GM19328 (cell line): ENCODE measurements around the gene F10.

Source experiments
- ATAC-seq: cut with Tn5 transposase; IDR thresholded peaks from one replicate; pipeline ENCODE4 v1.9.1; 2021; ENCODE audit warnings: mild to moderate bottlenecking, moderate library complexity; ENCODE audit not compliant: unreplicated experiment

Gene F10

DNA sequence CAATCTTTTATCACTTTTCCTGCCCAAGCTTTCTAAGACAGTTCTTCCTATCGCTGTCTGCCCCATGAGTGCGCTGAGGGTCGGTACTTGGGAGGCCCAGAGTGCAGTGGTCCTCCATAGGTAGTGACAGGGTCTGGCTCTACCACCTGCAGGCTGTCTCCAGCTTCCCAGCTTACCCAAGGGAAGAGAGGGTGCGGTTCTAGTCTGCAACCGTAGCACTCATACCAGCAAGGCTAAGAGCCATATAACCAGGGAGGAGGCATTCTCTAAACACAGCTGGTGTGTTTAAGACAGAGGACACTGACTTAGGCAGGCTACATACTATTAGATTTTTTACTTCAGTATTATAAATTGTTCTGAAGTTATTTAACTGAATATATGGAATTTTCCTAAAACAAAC is 44.1 kb downstream of the F10 start:
- ATAC-seq: no peak

DNA sequence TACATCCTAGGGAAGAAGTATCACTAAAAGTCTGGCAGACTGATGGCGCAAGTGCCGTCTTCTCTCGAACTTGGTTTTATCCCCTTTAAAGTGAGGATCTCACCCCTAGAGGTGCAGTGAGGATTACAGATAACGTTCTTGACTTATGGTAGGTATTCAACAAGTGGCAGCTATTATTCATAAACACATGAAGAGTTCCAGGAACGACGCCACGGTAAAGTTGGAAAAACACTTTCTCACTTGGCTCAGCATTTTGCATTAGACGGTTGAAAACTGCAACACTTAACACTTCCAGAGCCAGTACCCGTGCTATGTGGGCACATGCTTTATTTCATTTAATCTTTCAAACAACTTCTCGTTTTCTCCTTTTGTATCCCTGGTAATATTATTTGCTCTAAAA is 44.6 kb downstream of the F10 start:
- ATAC-seq: no peak

DNA sequence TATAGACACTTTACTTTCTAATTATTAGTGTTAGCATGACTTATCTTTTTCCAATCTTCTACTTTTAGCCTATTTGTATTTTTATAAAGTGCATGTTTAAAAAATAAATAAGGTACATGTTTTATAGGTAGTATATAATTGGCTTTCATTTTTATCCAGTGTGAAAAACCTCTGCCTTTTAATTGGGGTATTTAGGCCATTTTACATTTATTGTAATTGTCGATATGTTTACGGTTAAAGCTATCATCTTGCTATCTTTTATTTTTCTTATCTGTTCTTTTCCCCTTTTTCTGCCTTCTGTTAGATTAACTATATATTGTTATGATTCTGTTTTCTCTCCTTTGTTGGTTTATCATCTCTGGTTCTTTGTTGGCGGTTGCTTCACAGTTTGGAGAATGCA is 45.0 kb downstream of the F10 start:
- ATAC-seq: no peak

DNA sequence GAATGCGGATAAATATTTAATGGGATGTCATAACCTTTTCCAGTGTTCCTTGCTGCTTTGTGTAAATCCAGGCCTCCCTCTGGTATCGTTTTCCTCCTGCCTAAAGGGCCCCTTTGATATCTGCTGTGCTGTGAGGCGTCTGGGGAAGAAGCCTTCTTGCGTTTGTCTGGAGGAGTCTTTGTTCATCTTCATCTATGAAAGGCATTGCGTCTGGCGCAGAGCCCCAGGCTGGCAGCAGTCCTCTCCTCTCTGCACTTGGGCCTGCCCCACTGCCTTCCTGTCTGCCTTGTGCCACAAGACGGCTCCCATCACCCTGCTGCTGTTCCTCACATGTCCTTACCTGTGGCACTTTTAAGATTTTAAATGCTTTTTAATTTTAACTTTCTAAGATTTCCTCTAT is 45.6 kb downstream of the F10 start:
- no peak for ATAC-seq

DNA sequence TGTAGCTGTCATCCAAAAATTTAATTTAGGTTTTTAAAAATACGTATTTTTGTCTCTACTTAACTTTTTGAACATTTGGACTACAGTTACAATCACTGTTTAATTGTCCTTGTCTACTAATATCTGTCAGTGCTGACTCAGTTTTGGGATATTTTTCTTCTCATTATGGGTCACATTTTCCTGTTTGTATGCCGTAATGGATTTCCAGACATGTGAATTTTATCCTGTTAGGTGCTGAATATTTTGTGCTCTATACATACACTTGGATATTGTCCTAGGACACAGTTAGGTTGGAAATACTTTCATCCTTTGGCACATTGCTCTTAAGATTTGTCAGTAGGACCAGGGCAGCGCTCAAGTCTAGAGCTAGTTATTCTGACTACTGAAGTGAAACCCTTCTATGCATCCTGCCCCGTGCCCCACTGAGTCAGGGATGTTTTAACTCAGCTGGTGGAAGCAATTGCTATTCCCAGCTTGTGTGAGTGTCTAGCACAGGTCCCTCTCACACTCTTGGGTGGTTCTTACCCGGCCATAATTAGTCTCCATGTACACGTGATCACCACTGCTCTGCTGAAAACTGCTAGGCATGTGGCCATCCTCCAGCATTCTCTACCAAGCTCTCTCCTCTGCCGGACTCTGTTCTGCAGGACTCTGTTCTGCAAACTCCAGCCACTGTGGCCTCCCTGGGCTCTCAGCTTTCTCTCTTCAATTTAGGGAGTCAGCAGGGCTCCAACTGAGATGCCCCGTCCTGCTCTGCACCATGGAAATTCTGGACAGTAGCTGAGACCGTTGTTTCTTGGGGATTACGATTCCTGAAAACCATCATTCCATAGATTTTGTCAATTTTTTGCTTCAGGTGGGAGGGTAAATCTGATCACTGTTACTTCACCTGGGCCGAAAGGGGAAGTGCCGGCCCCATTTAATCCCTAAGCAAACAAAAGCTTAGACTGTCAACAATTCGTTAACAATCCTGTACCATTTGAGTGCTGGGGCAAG is 47.0 kb downstream of the F10 start:
- no peak for ATAC-seq

DNA sequence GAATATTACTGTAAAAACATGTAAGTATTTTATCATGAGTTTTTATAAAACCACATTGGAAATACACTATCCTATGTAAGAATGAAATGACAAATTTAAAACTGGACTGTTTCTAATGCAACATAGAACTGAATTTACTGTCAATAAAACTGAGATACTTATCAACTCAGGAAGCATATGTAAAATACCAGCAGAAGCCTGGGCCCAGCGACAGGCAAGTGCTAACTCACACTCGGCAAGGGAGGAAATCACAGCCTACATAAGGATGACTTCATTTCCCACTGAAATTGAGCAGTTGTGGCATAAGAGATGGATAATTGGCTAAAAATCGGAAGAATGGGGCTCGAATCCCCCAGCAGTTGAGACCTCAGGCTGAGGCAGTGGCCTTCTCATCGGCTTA is 47.9 kb downstream of the F10 start:
- ATAC-seq: no peak

DNA sequence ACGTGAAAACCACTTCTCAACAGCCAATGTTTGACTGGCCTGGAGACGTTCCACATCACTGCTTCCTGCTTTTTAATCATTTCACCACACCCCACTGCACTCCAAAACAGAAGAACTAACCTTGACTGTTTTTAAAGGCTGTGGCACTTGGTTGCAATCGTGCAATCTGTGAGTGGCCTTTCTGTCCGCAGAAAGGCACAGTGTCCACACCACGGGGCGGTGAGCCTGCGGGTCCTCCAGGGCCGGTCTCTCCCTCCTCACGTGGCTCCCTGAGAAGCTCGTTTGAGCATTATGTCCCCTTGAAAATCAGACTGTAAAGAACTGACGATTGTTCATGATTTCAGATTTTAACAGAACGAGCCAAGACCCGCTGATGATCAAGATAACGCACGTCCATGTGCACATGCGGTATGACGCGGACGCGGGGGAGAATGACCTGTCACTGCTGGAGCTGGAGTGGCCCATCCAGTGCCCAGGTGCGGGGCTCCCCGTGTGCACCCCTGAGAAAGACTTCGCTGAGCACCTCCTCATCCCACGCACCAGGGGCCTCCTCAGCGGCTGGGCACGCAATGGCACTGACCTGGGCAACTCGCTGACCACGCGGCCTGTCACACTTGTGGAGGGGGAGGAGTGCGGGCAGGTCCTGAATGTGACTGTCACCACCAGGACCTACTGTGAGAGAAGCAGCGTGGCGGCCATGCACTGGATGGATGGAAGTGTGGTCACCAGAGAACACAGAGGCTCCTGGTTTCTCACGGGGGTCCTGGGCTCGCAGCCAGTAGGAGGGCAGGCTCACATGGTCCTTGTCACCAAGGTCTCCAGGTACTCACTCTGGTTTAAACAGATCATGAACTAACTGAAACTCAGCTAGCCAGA is 48.9 kb downstream of the F10 start:
- ATAC-seq: no peak

DNA sequence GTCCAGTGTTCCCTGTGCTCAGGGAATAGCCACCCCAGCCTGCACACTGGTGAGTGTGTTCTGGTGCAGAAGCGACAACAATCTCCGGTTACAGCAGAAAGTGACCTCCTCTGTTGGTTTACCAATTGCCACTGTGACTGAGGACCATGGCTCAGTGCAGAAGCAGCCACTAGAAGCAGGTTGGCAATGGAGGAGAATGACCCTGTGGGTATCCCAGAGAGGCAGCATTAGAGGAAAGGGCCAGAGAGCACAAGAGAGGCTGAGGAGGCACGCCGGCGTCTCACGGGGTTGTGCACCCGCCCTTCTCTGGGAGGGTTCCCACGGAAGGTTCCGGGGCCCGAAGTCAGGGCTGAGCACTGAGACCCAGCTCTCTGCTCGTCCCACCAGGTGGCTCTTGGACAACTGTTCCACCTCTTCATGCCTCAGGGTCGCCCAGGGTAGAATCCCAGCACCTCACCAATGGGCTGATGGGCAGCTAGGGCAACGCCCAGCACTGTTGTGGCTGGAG is 49.9 kb downstream of the F10 start:
- no peak for ATAC-seq

DNA sequence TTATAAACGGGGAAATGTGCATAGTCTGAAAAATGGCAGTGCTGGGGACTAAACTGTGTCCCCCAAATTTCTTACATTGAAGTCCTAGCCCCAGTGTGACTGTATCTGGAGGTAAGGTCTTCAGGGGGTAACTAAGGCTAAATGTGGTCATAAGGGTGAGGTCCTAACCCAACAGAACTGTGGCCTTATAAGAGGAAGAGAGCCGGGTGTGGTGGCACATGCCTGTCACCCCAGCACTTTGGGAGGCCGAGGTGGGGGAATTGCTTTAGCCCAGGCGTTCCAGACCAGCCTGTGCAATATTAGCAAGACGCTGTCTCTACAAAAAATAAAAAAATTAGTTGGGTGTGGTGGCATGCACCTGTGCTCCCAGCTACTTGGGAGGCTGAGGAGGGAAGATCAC is 53.7 kb downstream of the F10 start:
- no peak for ATAC-seq

DNA sequence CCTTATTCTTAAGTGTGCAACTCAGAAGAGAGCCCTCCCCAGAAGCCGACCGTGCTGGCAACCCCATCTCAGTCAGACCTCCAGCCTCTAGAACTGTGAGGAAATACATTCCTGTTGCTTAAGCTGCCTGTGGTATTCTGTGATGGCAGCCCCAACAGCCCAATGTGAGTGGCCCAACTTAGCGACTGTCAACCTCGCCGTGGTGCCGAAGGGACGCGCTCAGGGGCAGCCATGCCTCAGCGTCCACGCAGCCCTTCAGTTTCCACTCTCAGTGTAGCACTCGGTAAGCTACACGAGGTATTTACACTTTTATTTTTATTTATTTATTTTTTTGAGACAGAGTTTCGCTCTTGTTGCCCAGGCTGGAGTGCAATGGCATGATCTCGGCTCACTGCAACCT is 54.2 kb downstream of the F10 start:
- no peak for ATAC-seq

DNA sequence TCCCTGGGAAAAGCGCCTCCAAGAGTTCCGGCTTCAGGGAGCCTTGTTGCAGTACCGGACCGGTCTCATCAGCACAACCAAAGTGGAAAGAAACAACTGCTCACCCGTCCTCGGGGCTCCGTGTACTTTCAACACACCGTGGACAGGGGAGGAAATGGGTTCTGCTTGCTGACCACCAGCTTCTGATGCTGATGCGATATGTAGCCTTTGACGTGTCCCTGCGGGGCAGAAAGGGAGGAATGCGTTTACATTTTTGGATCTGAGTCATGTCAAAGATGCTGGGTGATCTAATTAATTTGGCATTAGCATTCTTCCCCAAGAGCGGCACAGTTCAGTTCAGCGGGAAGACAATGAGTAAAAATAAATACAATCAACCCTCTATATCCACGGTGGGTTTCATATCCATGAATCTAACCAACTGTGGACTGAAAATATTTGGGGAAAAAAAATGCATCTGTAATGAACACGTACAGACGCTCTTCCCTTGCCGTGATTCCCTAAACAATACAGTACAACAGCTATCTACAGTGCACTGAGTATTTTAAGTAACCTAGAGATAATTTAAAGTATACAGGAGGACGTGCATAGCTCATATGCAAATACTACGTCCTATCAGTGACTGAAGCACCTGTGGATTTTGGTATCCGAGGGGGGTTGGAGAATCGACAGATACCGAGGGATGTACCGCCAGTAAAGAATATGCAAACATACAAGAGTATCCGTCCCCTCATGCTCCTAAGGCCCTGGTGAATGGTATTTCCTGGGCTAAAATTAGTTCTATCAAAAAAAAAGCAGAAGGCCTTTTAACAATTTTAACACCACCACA is 55.7 kb downstream of the F10 start:
- ATAC-seq: no peak

DNA sequence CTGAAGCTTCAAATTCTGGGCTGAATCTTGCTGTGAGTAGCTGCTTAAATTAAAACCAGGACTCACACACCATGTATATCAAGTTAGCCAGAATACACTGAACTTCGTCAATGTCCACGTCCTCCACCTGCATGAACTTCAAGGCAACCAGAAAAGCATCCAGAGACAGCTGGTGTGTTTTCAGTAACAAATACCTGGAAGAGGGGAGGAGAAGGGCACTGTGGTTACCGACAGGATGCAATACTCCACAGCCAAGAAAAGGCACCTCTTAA is 56.2 kb downstream of the F10 start:
- ATAC-seq: no peak

DNA sequence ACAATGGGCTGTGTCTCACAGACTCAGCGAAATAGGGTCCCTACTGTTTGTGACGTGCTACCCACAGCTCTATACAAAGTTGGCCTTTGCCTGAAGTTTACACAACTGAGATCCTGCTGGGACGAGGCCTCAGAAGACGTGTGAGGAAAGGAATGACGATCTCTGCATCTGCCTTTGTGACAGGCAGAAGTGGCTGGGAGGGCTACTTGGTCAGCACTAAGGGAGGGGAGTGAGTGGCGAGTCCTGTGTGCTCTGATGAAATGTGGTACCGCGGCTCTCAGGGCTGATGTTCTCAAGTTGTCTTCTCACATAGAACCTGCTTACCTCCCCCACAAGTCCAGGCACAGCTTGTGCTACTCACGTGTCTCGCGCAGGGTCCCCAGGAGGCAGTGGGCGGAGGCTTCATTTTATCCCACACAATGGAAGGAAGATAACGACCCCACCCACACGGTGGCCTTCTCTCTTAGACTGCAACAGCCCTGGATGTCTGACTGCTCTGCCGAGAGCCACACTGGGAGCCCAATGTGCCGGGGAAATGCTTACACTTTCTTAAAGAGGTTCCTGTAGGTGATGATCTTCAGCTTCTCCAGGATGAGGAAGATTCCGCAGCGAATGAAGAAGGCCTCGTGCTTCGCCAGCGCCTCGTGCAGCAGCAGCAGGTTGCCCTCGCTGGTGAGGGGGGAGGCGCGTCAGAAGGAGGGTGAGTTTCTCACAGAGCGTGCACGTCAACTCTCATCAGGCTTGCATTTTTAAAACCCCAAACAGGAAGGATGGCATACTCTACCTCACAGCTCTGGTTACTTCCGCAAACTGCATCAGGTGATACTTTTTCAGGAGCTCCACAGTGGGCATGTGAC is 57.0 kb downstream of the F10 start:
- no peak for ATAC-seq

DNA sequence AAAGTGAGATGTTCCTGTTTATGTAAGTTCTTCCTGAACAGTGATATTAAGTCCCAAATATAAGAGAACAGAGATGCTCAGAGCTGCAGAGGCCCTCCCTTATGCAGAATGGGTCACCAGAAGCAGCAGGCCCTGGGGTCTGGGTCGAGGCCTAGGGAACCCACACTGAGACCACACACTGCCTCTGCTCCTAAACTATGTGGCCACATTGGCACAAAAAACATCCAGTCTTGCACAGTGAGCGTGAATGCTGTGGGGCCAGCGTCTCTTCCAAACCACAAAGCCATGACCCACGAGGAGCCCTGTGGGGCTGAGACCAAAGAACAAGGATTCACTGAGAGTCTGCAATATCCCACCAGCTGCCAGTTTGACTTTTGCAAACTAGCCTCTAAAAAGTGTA is 59.4 kb downstream of the F10 start:
- no peak for ATAC-seq

DNA sequence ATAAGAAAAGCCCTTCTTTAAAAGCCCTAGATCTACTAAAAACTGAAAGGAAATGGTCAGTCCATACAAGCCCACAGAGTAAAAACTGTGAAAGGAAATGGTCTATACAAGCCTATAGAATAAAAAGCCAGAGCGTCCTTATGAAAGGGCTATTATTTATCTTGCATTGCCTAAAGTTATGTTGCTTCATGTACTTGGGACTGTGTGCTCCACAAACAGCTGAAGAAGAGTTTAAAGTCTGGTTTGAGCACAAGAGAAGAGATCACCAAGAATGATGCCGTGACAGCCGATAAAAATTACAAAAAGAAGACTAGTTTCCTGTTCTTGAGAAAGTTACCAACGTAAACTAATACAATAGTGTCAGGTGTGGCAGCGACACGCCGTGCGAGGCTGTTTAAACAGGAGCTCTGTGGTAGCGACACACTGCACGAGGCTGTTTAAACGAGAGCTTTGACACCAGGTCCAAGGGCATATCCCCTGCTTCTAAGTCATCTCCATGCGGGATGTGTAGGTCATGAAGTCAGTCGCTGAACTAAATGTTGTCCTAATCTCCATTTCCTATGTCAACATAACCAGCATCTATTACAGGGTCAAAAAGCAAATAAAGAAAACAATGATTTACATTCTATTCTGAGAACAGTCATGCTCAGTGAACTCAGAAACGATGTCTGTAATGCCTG is 61.0 kb downstream of the F10 start:
- ATAC-seq: no peak

DNA sequence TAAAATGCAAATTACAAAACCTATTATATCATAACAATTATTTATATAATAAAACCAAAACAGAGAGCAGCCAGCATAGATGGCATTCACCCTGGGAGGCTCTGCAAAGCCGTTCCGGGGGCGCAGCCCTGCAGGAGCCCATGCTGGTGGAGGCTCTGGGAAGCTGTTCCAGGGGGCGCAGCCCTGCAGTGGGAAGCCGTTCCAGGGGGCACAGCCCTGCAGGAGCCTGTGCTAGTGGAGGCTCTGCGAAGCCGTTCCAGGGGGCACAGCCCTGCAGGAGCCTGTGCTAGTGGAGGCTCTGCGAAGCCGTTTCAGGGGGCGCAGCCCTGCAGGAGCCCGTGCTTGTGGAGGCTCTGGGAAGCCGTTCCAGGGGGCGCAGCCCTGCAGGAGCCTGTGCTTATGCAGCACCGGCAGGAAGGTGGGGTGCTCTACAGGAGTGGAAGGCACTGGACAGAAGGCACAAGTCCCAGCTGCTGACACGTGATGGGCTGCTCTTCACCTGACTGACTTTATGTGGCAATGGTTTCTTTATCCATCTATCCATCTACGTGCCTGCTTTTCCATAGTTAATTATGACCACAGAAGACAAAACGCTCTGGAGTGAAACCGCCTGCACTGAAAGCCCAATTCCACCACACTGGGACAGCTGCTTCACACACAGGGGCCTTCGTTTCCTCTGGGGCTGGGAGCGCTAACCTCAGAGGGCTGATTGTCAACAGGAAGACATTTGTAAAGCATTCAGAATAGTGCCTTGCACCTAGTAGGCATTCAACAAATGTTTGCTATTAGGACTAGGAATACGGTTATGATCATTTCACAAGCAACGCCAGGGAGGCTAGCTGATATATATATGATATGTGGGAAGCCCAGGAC is 62.2 kb downstream of the F10 start:
- ATAC-seq: no peak

DNA sequence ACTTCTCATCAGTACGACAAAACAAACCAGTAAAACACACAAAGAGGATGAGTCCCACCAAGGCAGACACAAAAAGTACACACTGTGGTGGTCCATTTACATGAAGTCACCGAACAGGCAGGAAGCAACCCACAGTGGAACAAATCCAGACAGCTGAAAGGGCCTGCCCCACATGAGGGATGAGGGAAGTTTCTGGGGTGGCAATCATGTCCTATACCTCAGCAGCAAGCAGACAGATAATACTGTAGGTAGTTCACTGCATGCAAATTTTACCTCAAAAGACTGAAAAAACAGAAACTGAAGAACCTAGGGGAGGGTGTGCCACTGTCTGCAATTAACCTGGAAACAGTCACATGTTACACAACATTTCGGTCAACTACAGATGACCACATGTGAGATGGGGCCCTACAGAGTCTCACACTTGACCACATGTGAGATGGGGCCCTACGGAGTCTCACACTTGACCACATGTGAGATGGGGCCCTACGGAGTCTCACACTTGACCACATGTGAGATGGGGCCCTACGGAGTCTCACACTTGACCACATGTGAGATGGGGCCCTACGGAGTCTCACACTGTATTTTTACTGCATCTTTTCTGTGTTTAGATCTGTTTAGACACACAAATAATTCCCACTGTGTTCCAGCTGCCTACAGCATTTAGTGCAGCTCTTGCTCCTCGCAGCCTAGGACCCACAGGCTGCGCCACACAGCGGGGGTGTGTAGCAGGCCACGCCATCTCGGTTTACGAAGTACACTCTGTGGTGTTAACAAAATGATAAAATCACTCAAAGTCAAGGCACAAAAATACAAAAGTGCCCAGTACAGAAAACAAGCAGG is 63.7 kb downstream of the F10 start:
- no peak for ATAC-seq

DNA sequence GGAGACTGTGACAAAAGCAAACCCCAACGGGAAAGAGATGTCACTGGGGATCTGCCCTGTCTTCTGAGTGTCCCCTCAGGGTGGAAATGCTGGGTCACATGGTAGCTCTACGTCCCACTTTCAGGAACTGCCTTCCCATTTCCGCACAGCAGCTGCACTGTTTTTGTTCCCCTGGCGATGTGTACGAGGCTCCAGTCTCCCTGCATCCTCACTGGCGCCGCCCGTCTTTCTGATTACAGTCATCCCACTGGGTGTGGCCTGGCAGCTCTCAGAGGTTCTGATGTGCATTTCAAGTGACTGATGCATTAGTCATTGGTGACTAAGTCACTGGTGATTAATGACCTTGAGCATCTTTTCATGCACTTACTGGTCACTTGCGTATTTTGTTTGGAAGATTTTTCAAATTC is 64.7 kb downstream of the F10 start:
- no peak for ATAC-seq
